Stomach (tissue), 4 donors: ENCODE measurements around the gene WDR20.

Experiments used
- EP300 ChIP-seq: sonication (generic); formaldehyde crosslinking; IDR thresholded peaks from one replicate; pipeline ENCODE4 v1.6.1; 2017; ENCODE audit warnings: antibody characterized with exemption
- POLR2AphosphoS5 ChIP-seq, 3 donors: sonication (generic); formaldehyde crosslinking; IDR thresholded peaks; one replicate each; pipeline ENCODE4 v1.6.1; 2016; ENCODE audit warnings: antibody characterized with exemption in 3 of 3
- TF ChIP-seq, protein P1 (sequence below), 7 experiments: fragments of 450-650 bp in 4 of 7; fragments of 200-600 bp in 3 of 7; sonication (generic) in 3 of 7; IDR thresholded peaks; one replicate each; pipeline ENCODE4 v1.5.1; 2016 to 2019; ENCODE audit warnings: antibody characterized with exemption in 7 of 7, control low read depth in 2 of 7, mild to moderate bottlenecking in 1 of 7

DNA sequence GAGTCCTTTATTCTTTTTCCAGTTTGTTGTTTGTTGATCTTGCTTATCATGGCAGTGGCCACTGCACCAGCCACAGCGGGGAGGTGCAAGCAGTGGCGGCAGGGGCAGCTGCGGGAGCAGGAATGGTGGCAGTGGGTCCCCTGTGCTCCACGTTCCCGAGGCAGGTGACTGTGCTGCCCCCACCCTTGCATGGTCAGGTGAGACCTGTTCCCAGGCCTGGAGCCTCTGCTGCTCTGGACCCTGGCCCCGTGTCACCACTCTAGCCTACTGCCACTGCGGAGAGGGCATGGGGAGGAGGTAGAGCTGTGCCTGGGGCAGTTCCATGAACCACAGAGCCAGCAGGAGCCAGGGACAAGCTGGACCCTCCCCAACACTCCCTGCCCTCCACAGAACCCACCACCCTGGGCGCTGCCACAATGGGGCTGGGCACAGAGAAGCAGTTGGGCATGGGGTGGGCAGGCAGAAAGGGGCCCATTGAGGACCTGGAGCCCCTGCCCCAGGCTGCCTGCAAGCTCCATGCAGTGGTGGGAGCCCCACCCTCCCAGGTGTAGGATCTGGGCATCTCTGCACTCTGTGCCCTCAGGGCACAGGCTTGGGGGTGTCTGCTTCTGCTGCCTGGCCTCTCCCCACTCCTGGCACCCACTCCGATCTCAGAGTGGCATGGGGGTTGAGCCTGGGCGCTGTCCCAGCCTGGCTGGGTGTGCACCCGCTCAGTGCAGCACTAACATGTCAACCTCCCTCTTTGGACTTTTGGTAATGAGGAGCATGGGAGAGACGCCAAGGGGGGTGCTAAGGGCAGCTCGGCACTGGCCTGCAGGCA, 23.1 kb upstream of the WDR20 start:
- TF ChIP-seq, protein P1, sequence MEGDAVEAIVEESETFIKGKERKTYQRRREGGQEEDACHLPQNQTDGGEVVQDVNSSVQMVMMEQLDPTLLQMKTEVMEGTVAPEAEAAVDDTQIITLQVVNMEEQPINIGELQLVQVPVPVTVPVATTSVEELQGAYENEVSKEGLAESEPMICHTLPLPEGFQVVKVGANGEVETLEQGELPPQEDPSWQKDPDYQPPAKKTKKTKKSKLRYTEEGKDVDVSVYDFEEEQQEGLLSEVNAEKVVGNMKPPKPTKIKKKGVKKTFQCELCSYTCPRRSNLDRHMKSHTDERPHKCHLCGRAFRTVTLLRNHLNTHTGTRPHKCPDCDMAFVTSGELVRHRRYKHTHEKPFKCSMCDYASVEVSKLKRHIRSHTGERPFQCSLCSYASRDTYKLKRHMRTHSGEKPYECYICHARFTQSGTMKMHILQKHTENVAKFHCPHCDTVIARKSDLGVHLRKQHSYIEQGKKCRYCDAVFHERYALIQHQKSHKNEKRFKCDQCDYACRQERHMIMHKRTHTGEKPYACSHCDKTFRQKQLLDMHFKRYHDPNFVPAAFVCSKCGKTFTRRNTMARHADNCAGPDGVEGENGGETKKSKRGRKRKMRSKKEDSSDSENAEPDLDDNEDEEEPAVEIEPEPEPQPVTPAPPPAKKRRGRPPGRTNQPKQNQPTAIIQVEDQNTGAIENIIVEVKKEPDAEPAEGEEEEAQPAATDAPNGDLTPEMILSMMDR (IDR thresholded peaks at IDR 0.05) = no peak
- TF ChIP-seq POLR2AphosphoS5 (IDR thresholded peaks at IDR 0.05) (no peak), EP300 (no peak)
